Measurements from ENCODE around the gene HSPB7.

HSPB7 gene

DNA sequence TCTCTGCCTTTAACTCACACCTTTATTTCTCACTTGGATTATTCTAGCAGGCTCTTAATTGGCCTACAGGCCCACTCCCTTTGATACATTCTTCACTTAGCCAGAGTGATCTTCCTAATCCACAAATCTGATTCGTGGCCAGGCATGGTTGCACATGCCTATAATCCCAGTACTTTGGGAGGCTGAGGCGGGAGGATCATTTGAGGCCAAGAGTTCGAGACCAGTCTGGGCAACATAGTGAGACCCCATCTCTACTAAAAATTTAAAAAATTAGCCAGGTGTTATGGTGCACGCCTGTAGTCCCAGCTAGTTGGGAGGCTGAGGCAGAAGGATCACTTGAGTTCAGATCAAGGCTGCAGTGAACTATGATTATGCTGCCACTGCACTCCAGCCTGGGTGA is 44.1 kb downstream of the HSPB7 start:
- DNase-seq, result no peak

DNA sequence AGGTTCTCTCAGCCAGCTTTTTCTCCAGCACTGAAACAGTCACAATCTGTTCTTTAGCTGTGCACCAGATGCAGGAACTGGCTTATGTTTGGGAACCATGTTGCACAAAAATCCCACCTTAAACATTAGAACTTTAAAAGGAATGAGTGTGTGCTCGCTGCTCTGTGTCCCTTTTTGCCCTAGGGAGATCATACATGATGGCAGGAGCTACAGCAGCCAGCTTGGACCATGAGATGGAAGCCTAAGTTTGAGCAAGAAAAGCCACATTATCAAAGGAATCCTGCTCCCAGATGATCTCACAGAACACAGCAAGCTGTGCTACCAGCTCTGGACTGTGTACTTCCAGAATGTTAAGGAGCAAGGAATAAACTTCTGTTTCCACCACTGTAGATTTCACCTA is 45.4 kb downstream of the HSPB7 start:
- no peak for DNase-seq

DNA sequence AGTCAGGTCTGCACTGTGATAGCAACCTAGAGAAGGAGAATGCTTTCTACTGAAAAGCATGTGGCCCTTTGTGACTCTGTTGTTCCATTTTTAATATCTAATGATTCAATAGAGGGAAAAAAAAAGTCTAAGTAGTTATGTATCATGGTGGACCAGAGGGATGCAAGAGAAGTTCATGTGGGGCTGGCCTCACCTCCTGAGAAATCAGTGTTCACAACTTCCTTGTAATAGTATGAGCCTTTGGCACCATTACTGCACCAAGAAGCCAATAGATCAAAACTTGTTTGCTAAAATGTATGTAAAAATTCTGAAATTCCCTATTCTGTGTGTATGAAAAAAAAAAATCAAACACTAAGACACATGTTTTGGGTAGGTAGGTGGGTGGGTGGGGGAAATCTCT is 46.9 kb downstream of the HSPB7 start:
- no peak for DNase-seq

DNA sequence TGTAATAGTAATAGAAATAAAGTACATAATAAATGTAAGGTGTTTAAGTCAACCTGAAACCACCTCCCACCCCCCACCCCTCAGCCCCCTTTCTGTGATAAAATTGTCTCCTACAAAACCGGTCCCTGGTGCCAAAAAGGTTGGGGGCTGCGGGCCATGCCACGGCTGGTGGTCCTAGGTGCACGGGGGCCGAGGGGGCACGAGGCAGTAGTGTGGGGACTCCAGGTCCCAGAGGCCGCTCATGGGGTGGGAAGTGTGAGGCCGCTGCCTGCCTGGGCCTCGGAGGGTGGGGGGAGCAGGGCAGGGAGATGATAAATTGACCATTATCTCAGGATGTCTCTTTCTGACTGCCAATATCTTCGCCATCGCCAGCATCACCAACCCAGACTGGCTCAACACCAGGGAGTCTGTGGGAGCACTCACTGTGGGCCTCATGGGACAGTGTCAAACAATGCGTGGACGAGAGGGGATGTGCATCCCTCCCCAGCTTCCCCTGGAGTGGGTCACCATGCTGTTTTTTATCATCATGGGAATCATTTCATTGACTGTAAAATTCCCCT is 48.4 kb downstream of the HSPB7 start:
- DNase-seq, result no peak

DNA sequence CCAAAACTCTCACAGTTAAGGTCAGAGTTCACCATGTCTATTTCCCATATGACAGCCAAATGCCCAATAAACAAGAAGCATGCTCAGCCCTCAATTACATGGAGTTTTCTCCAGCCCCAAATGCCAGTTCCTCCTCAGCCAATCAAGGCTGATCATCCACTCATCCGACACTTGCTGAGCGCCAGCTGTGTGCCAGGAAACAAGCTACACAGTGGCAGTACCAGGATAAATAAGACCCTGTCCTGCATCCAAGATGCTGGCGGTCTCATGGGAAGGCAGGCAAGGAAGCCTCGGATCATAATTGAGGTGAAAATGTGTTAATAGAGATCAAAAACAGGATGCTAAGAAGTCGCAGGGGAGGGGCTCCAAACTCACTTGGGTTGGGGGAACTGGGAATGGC is 49.7 kb downstream of the HSPB7 start:
- no peak for DNase-seq

DNA sequence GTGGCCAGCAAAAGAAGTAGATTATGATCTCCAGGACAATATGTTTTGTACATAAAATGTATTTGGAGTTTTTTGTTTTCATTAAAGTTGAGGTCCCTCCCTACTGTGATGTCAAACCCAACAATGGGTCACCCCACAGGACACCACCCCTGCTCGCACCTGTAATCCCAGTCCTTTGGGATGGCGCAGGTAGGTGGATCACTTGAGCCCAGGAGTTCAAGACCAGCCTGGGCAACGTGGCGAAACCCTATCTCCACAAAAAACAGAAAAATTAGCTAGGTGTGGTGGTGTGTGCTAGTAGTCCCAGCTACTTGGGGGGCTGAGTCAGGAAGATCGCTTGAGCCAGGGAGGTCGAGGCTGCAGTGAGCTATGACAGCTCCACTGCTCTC is 50.9 kb downstream of the HSPB7 start:
- DNase-seq, result no peak

DNA sequence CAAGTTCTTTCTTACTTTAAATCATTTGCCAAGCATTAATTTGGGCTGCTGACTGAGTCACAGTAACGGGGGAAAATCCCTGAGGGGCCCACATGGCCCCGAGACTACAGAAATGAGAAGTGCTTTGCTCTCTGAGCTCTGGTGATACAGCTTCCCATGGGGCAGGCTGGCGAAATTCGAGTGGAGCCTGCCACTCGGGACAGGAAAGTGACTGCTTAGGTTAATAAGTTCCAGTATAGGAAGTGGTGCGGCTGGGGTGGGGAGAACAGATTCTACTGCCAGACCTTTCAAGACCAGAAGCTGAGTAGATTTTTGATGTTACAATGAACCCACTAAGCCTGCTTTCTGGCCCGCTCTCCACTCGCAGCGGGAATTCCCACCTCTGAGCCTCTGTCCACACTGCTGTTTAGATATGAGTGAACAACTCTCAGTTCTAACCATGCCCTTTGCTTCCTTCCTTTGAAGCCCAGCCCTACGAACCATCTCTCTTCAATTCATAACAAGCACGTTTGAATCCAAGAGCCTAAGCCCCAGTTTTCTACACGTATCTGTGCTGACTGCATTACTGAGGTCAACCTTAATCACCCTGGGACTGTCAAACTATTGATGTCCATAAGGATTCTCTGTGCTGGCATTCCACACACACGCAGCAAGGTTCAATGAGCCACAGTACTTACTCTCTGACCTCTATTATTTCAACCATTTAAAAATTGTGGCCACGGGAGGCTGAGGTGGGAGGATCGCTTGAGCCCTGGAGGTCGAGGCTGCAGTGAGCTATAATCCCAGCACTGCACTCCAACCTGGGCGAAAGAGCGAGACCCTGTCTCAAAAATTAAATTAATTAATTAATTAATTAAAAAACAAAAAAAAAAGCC is 51.5 kb downstream of the HSPB7 start:
- no peak for DNase-seq

DNA sequence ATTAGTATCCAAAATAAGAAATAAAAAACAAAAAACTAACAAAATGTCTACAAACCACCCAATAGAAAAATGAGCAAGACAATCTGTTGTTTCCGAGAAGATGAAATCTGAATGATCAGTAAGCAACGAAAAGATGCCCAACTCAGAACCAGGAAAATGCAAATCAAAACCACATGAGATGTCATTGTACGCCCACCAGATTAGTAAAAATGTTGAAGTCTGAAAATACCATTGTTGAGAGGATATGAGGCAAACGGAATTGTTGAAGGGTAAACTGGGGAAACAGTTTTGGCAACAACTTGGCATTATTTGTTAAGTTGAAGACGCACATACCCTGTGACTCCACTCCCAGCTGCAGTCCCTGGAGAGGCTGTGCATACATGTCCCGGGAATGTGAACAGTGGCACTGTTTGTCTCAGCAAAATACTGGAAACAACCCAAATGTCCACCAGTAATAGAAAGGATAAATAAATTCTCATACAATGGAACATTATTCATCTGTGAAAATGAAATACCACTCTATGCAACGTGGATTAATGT is 52.5 kb downstream of the HSPB7 start:
- no peak for DNase-seq
